OCI-LY3 (cell line): Measurements from ENCODE around the gene SMYD2.

ENCODE experiments used
- H2AFZ ChIP-seq: fragments of 200-600, 300-600 bp; shearing (Covaris generic); 2 replicates; pipeline ENCODE4 v1.6.0; 2014; ENCODE audit warnings: antibody characterized with exemption, low read depth, low read length
- H3K27ac ChIP-seq: fragments of 200-600, 300-600 bp; sonication (generic); 2 replicates; pipeline ENCODE4 v1.5.1; 2014; ENCODE audit warnings: mild to moderate bottlenecking, low read length, moderate library complexity, mixed read lengths
- H3K27me3 ChIP-seq: fragments of 200-600, 300-600 bp; sonication (generic); 2 replicates; pipeline ENCODE4 v1.6.1; 2014; ENCODE audit warnings: low read depth, low read length, mixed read lengths
- H3K36me3 ChIP-seq: fragments of 200-600, 300-600 bp; sonication (generic); replicated peaks from 2 replicates; pipeline ENCODE3; 2014; ENCODE audit warnings: low read depth, low read length, mixed read lengths
- H3K4me1 ChIP-seq: fragments of 300-600, 200-600 bp; sonication (generic); 2 replicates; pipeline ENCODE4 v1.6.1; 2014; ENCODE audit warnings: low read length, mixed read lengths
- H3K4me2 ChIP-seq: fragments of 200-600, 300-600 bp; sonication (generic); 2 replicates; pipeline ENCODE4 v1.6.1; 2014; ENCODE audit warnings: low read length, mixed read lengths
- H3K4me3 ChIP-seq: fragments of 300-600, 200-600 bp; sonication (generic); 2 replicates; pipeline ENCODE4 v1.5.1; 2014; ENCODE audit warnings: antibody characterized with exemption, mild to moderate bottlenecking, low read length, moderate library complexity
- H3K79me2 ChIP-seq: fragments of 300-600, 200-600 bp; shearing (Covaris generic); 2 replicates; pipeline ENCODE4 v1.6.1; 2014; ENCODE audit warnings: mild to moderate bottlenecking, low read length, mixed read lengths
- H3K9ac ChIP-seq: fragments of 300-600, 200-600 bp; shearing (Covaris generic); 2 replicates; pipeline ENCODE4 v1.6.0; 2014; ENCODE audit warnings: mild to moderate bottlenecking, low read length, moderate library complexity
- H3K9me3 ChIP-seq: fragments of 200-600, 300-600 bp; shearing (Covaris generic); 2 replicates; pipeline ENCODE4 v1.6.1; 2014; ENCODE audit warnings: low read length, mixed read lengths; ENCODE audit not compliant: insufficient read depth
- H4K20me1 ChIP-seq: fragments of 200-600, 300-600 bp; sonication (generic); 2 replicates; pipeline ENCODE4 v1.6.1; 2016; ENCODE audit warnings: low read length, mixed read lengths; ENCODE audit not compliant: insufficient read depth
- EZH2phosphoT487 ChIP-seq: fragments of 200-600 bp; shearing (Covaris generic); IDR thresholded peaks from 2 replicates; pipeline ENCODE4 v1.6.1; 2018; ENCODE audit warnings: antibody characterized with exemption, mixed run types, low read depth
- TF ChIP-seq, protein P1 (sequence below): fragments of 200-600, 300-600 bp; sonication (generic); IDR thresholded peaks from 2 replicates; pipeline ENCODE4 v1.5.1; 2014; ENCODE audit warnings: antibody characterized with exemption, low read length, low read depth

Gene SMYD2

DNA sequence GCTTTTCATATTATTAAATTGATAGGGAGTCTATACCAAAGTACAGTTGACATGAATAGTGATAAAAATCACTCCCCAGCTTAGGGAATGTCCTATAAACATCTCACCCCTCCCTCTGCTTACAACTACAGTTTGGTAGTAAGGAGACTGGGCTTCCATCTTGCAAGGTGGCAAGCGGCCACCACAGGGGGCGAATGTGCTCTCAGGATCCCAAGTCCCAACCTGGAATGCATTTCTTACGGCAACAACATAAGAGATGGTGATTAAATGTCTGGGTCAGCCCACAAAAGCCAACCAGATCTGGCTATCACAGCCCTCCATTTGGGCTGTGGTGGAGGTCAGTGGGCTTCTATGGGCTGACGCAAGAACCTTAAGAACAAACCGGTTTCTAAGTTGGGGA is 68.0 kb downstream of the SMYD2 start:
- Histone ChIP-seq H3K4me1 (no peaks in the 10 kb centered on the region), H2AFZ (no peak overlapping the region), H3K36me3 (peaks cover 11% of the 10 kb centered on the region), H3K27ac (no peak overlapping the region), H3K9me3 (no peaks in the 10 kb centered on the region), H4K20me1 (no peaks in the 10 kb centered on the region), H3K9ac (no peak overlapping the region), H3K27me3 (no peaks in the 10 kb centered on the region), H3K79me2 (no peaks in the 10 kb centered on the region), H3K4me3 (no peak overlapping the region), H3K4me2 (no peak overlapping the region)
- no peak for TF ChIP-seq EZH2phosphoT487
- TF ChIP-seq, protein P1, sequence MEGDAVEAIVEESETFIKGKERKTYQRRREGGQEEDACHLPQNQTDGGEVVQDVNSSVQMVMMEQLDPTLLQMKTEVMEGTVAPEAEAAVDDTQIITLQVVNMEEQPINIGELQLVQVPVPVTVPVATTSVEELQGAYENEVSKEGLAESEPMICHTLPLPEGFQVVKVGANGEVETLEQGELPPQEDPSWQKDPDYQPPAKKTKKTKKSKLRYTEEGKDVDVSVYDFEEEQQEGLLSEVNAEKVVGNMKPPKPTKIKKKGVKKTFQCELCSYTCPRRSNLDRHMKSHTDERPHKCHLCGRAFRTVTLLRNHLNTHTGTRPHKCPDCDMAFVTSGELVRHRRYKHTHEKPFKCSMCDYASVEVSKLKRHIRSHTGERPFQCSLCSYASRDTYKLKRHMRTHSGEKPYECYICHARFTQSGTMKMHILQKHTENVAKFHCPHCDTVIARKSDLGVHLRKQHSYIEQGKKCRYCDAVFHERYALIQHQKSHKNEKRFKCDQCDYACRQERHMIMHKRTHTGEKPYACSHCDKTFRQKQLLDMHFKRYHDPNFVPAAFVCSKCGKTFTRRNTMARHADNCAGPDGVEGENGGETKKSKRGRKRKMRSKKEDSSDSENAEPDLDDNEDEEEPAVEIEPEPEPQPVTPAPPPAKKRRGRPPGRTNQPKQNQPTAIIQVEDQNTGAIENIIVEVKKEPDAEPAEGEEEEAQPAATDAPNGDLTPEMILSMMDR = no peak

- Histone ChIP-seq H3K4me2 (no peak overlapping the region), H4K20me1 (no peaks in the 10 kb centered on the region), H3K79me2 (no peaks in the 10 kb centered on the region), H3K9me3 (no peaks in the 10 kb centered on the region), H3K4me1 (no peaks in the 10 kb centered on the region), H3K4me3 (no peak overlapping the region), H3K27me3 (0 out of 2 replicates have a peak, but pooled peaks cover 5% of the 10 kb centered on the region), H2AFZ (no peak overlapping the region), H3K36me3 (peaks cover 5% of the 10 kb centered on the region), H3K27ac (no peak overlapping the region), H3K9ac (no peak overlapping the region)
- TF ChIP-seq EZH2phosphoT487 = no peak
- TF ChIP-seq, protein P1 = no peak
These were observed 68.8 kb downstream of the SMYD2 start for GRCh38 chr1:214349781-214350180.

DNA sequence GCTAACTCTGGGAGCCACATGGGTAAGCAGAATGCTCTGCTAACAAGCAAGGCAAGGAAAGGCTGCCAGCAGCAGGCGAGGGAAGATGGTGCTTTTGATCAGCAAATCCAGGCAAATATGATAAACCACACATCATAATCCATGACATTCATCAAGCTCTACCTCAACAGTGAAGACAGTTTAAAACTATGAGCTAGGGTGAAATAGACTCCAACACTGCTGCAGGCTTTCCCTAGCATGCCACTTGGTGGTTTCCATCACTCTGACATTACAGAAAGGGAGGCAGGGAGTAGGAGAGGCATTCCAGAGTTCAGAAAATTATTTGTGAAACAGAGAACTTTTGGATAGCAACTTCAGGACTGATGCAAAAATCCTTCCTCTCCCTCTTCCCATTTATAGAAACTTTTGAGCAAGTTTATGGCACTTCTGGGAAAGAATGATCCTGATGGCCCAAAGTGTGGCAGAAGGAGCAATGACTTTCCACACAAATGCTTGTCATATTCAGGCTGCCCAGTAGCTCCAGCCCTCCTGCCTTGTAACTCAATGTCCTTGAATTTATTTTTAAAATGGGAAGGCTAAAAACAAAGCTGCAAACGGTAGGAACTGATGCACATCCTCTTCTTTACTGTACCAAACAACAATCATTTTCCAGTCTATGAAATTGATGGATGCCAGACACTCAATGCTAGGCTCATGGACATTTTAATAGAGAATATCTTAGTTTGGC is 70.8 kb downstream of the SMYD2 start:
- H3K4me2 ChIP-seq = no peak overlapping the region
- H3K9ac ChIP-seq = no peak overlapping the region
- H2AFZ ChIP-seq = no peak overlapping the region
- H3K36me3 ChIP-seq = no peaks in the 10 kb centered on the region
- H3K4me3 ChIP-seq = no peak overlapping the region
- H3K9me3 ChIP-seq = no peaks in the 10 kb centered on the region
- H4K20me1 ChIP-seq = no peaks in the 10 kb centered on the region
- H3K27me3 ChIP-seq = peaks cover 13% of the 10 kb centered on the region
- H3K27ac ChIP-seq = no peak overlapping the region
- H3K4me1 ChIP-seq = no peaks in the 10 kb centered on the region
- no peaks in the 10 kb centered on the region for H3K79me2 ChIP-seq
- no peak for TF ChIP-seq EZH2phosphoT487
- TF ChIP-seq, protein P1 = no peak

DNA sequence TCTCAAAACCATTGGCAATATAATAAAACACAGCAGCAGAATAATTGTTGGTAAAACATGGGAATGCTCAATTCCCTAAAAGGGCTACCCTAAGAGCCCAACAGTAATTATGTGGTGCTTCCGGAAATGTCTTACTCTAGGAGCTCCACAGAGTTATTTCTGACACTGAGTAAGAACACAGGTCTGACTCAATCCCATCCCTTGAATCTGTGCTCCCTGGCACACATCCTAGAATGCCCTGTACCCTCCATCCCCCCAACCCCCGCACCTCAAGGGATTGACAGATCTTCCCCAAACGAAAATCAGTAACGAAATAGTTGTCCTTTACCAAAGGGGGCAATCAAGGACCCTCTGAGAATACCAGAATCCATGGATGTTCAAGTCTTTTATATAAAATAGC is 71.9 kb downstream of the SMYD2 start:
- Histone ChIP-seq H3K27ac (no peak overlapping the region), H2AFZ (no peak overlapping the region), H3K4me1 (no peaks in the 10 kb centered on the region), H4K20me1 (no peaks in the 10 kb centered on the region), H3K79me2 (no peaks in the 10 kb centered on the region), H3K27me3 (peaks cover 13% of the 10 kb centered on the region), H3K4me3 (no peak overlapping the region), H3K9me3 (no peaks in the 10 kb centered on the region), H3K9ac (no peak overlapping the region), H3K36me3 (no peaks in the 10 kb centered on the region), H3K4me2 (no peak overlapping the region)
- TF ChIP-seq, protein P1 = no peak
- TF ChIP-seq EZH2phosphoT487 = no peak
